Panc1 (cell line): ENCODE results near the gene KLF2. TPM values are rescaled to one million over a fixed set of nuclear protein-coding genes. Genes with fewer than 3 reads are reported as not detected.

ENCODE experiments used
- ATAC-seq: fragments of 200-7000 bp; cut with Tn5 transposase; 2 replicates; pipeline ENCODE4 v1.9.1; 2020; ENCODE audit warnings: mild to moderate bottlenecking, moderate library complexity
- BruUV-seq: library from RNA; stranded (reverse); fragments of 400-500 nt; replicated peaks from 2 replicates; lab custom pipeline; 2021; lab: Mats Ljungman, UMichigan
- CTCF ChIA-PET: fragments of 300-600 bp; sonication (Branson Sonifier 250); formaldehyde crosslinking; loops from one replicate; lab custom pipeline; 2022; ENCODE audit warnings: antibody characterized with exemption; lab: Charles Lee
- POLR2A ChIA-PET: fragments of 300-600 bp; sonication (Branson Sonifier 250); formaldehyde crosslinking; loops from one replicate; lab custom pipeline; 2022; ENCODE audit warnings: antibody characterized with exemption; lab: Charles Lee
- DNase-seq: peaks from one replicate; pipeline ENCODE4 v3.0.0-alpha.2; 2010; ENCODE audit warnings: low read depth, low spot score
- H3K27ac ChIP-seq: 2 replicates; pipeline ENCODE4 v1.5.1; 2011; ENCODE audit warnings: mild to moderate bottlenecking, low read length, inconsistent platforms
- H3K27me3 ChIP-seq: fragments of 200-500 bp; sonication (Bioruptor generic); 2 replicates; pipeline ENCODE4 v1.6.0; 2014; ENCODE audit warnings: low read length, inconsistent platforms; ENCODE audit not compliant: control insufficient read depth, insufficient read depth
- H3K36me3 ChIP-seq: fragments of 200-500 bp; sonication (Bioruptor generic); 2 replicates; pipeline ENCODE4 v1.5.1; 2014; ENCODE audit warnings: inconsistent platforms, mild to moderate bottlenecking, low read length, moderate library complexity; ENCODE audit not compliant: control insufficient read depth, insufficient read depth
- H3K4me1 ChIP-seq: 2 replicates; pipeline ENCODE4 v1.5.1; 2011; ENCODE audit warnings: inconsistent platforms, mild to moderate bottlenecking, low read length, moderate library complexity; ENCODE audit not compliant: control insufficient read depth, insufficient read depth
- H3K4me3 ChIP-seq, 2 experiments: 2 replicates each; pipeline ENCODE4 v1.5.1; 2011 to 2012; ENCODE audit warnings: low read depth in 2 of 2, low read length in 2 of 2, mild to moderate bottlenecking in 2 of 2, inconsistent platforms in 1 of 2, moderate library complexity in 1 of 2
- H3K9me3 ChIP-seq: fragments of 200-500 bp; sonication (Bioruptor generic); 2 replicates; pipeline ENCODE4 v1.5.1; 2014; ENCODE audit warnings: low read depth, mild to moderate bottlenecking, inconsistent platforms, low read length, moderate library complexity; ENCODE audit not compliant: control insufficient read depth, insufficient read depth
- CTCF ChIP-seq: fragments of 450-650 bp; IDR thresholded peaks from 2 replicates; pipeline ENCODE4 v1.5.1; 2017; ENCODE audit warnings: mild to moderate bottlenecking
- POLR2AphosphoS5 ChIP-seq: IDR thresholded peaks from 2 replicates; pipeline ENCODE4 v1.6.1; 2012; ENCODE audit warnings: mild to moderate bottlenecking, low read depth, low read length, moderate library complexity
- REST ChIP-seq, 2 experiments: IDR thresholded peaks; 2 replicates each; pipeline ENCODE4 v1.6.1; 2011 to 2012; ENCODE audit warnings: low read depth in 2 of 2, control low read depth in 1 of 2, low read length in 1 of 2, mild to moderate bottlenecking in 1 of 2, moderate library complexity in 1 of 2; ENCODE audit not compliant: insufficient read depth in 1 of 2
- SIN3A ChIP-seq: IDR thresholded peaks from 2 replicates; pipeline ENCODE4 v1.6.1; 2012; ENCODE audit warnings: low read depth, mild to moderate bottlenecking, low read length, moderate library complexity, borderline replicate concordance; ENCODE audit not compliant: insufficient read depth
- TCF7L2 ChIP-seq: IDR thresholded peaks from 2 replicates; pipeline ENCODE4 v1.6.1; 2011; ENCODE audit warnings: mild to moderate bottlenecking, low read depth, low read length, inconsistent platforms
- in situ Hi-C: cut with HindIII; loops from 2 replicates; pipeline ENCODE4 v1.10.0; 2016; ENCODE audit warnings: low sequenced_read_pairs, low pct_unique_long_range_greater_than_20kb
- intact Hi-C: fragments of 100-400 bp; cut with micrococcal nuclease; formaldehyde crosslinking; loops from one replicate; pipeline ENCODE4 v1.10.0; 2022; ENCODE audit not compliant: unreplicated experiment
- total RNA-seq: library from RNA; stranded (reverse); gene quantifications from one replicate; pipeline ENCODE4 v1.2.1, GENCODE V29; 2021; ENCODE audit not compliant: unreplicated experiment

KLF2 gene
- total RNA-seq, 1 experiment from 2014 or later = 3.5 TPM

GRCh38 chr19:16366056-16366432 lies 41.4 kb downstream of the KLF2 start:
- Histone ChIP-seq H3K27me3 (no peaks in the 10 kb centered on the region), H3K4me1 (no peaks in the 10 kb centered on the region), H3K27ac (no peak overlapping the region), H3K9me3 (no peaks in the 10 kb centered on the region), H3K4me3 (no peak overlapping the region), H3K36me3 (no peaks in the 10 kb centered on the region)
- no peak for TF ChIP-seq REST (IDR thresholded peaks at IDR 0.05; ENCODE audit: insufficient read depth in 1 of 2, low read depth in 2 of 2, low read length in 1 of 2)
- TF ChIP-seq POLR2AphosphoS5 = no peak
- TF ChIP-seq TCF7L2 = no peak
- no peak for TF ChIP-seq CTCF
- no peak for TF ChIP-seq SIN3A
- BruUV-seq = no TSS peak
- intact Hi-C loops = no loop called here
- no peak for DNase-seq
- ChIA-PET POLR2A (no interaction called here), CTCF (no interaction called here)
- in situ Hi-C loops = no loop called here
- ATAC-seq = no peak

GRCh38 chr19:16366433-16367260 lies 42.0 kb downstream of the KLF2 start:
- CTCF ChIA-PET = no interaction called here
- POLR2A ChIA-PET = no interaction called here
- in situ Hi-C loops = no loop called here

More at GRCh38 chr19:16366433-16367260, 42.0 kb downstream of the KLF2 start:
- no peak for TF ChIP-seq CTCF
- no peak for TF ChIP-seq SIN3A
- no peak for TF ChIP-seq TCF7L2
- TF ChIP-seq POLR2AphosphoS5 = no peak
- TF ChIP-seq REST (IDR thresholded peaks at IDR 0.05; ENCODE audit: insufficient read depth in 1 of 2, low read depth in 2 of 2, low read length in 1 of 2) = no peak
- H3K9me3 ChIP-seq = no peaks in the 10 kb centered on the region
- H3K27ac ChIP-seq = no peak overlapping the region
- H3K36me3 ChIP-seq = no peaks in the 10 kb centered on the region
- ATAC-seq (no peak), DNase-seq (no peak)
- no peaks in the 10 kb centered on the region for H3K4me1 ChIP-seq
- BruUV-seq = no TSS peak
- no peak overlapping the region for H3K4me3 ChIP-seq
- intact Hi-C loops = no loop called here
- H3K27me3 ChIP-seq = no peaks in the 10 kb centered on the region
